Liver (tissue), 9 donors: ENCODE measurements around the gene EDRF1. TPM values are rescaled to one million over a fixed set of nuclear protein-coding genes. Genes with fewer than 3 reads are reported as not detected.

Experiments
- DNase-seq: peaks from one replicate; pipeline ENCODE4 v3.0.0-alpha.2; 2017; ENCODE audit warnings: low spot score
- H3K27ac ChIP-seq, 2 donors: one replicate each; pipeline ENCODE4 v1.7.0; 2013; ENCODE audit warnings: inconsistent platforms in 2 of 2, low read length in 2 of 2, control low read depth in 1 of 2, low read depth in 1 of 2, mild to moderate bottlenecking in 1 of 2
- H3K27me3 ChIP-seq, 4 donors: one replicate each; pipeline versions ENCODE4 v1.6.1 to v1.7.0; 2013; ENCODE audit warnings: low read length in 3 of 4, inconsistent platforms in 1 of 4, mild to moderate bottlenecking in 1 of 4, moderate library complexity in 1 of 4; ENCODE audit not compliant: control insufficient read depth in 4 of 4, insufficient read depth in 4 of 4
- H3K36me3 ChIP-seq, 4 donors: one replicate each; pipeline versions ENCODE4 v1.6.1 to v1.7.0; 2013; ENCODE audit warnings: low read length in 3 of 4, mild to moderate bottlenecking in 3 of 4, low read depth in 1 of 4, moderate library complexity in 1 of 4; ENCODE audit not compliant: control insufficient read depth in 4 of 4, insufficient read depth in 3 of 4
- H3K4me1 ChIP-seq, 4 donors: one replicate each; pipeline versions ENCODE4 v1.6.1 to v1.7.0; 2013; ENCODE audit warnings: low read length in 3 of 4, mild to moderate bottlenecking in 3 of 4, moderate library complexity in 1 of 4; ENCODE audit not compliant: control insufficient read depth in 4 of 4, insufficient read depth in 4 of 4
- H3K4me3 ChIP-seq, 3 donors: one replicate each; pipeline versions ENCODE4 v1.6.1 to v1.7.0; 2013; ENCODE audit warnings: low read length in 3 of 3, control low read depth in 1 of 3, low read depth in 1 of 3, mild to moderate bottlenecking in 1 of 3
- H3K9ac ChIP-seq, 2 donors: one replicate each; pipeline ENCODE4 v1.7.0; 2013; ENCODE audit warnings: low read length in 2 of 2, mild to moderate bottlenecking in 2 of 2, moderate library complexity in 2 of 2, control low read depth in 1 of 2, low read depth in 1 of 2
- H3K9me3 ChIP-seq, 4 donors: one replicate each; pipeline versions ENCODE4 v1.6.1 to v1.7.0; 2013; ENCODE audit warnings: low read length in 3 of 4; ENCODE audit not compliant: control insufficient read depth in 4 of 4
- EGR1 ChIP-seq, 2 donors: IDR thresholded peaks; 2 replicates each; pipeline ENCODE4 v1.6.1; 2016 to 2018; ENCODE audit warnings: antibody characterized with exemption in 2 of 2, low read depth in 2 of 2
- FOXA1 ChIP-seq: IDR thresholded peaks from 2 replicates; pipeline ENCODE4 v1.6.1; 2016; ENCODE audit warnings: antibody characterized with exemption
- FOXA2 ChIP-seq: IDR thresholded peaks from 2 replicates; pipeline ENCODE4 v1.6.1; 2016; ENCODE audit warnings: antibody characterized with exemption
- GABPA ChIP-seq, 2 donors: IDR thresholded peaks in 1 of 2; conservative IDR thresholded peaks in 1 of 2; 2 replicates each; pipeline ENCODE4 v1.6.1; 2016; ENCODE audit warnings: antibody characterized with exemption in 2 of 2, mild to moderate bottlenecking in 1 of 2, moderate library complexity in 1 of 2
- HNF4A ChIP-seq, 2 donors: conservative IDR thresholded peaks; 2 replicates each; pipeline ENCODE4 v1.6.1; 2016; ENCODE audit warnings: antibody characterized with exemption in 2 of 2, mild to moderate bottlenecking in 2 of 2
- HNF4G ChIP-seq: IDR thresholded peaks from 2 replicates; pipeline ENCODE4 v1.6.1; 2016; ENCODE audit warnings: antibody characterized with exemption
- NR2F2 ChIP-seq: IDR thresholded peaks from 2 replicates; pipeline ENCODE4 v1.6.1; 2016; ENCODE audit warnings: antibody characterized with exemption
- RXRA ChIP-seq, 2 donors: IDR thresholded peaks; 2 replicates each; pipeline ENCODE4 v1.6.1; 2017 to 2018; ENCODE audit warnings: antibody characterized with exemption in 2 of 2, mild to moderate bottlenecking in 1 of 2
- SP1 ChIP-seq: IDR thresholded peaks from 2 replicates; pipeline ENCODE4 v1.6.1; 2018; ENCODE audit warnings: antibody characterized with exemption, mild to moderate bottlenecking
- TAF1 ChIP-seq: conservative IDR thresholded peaks from 2 replicates; pipeline ENCODE4 v1.6.1; 2016; ENCODE audit warnings: antibody characterized with exemption, mild to moderate bottlenecking
- WGBS: extraction: QIAGEN DNeasy Blood & Tissue Kit; methylation state at CpG from one replicate; pipeline ENCODE4 v1.1.7; 2013; 5-methylcytosine and 5-hydroxymethylcytosine counted together
- polyA plus RNA-seq, 2 donors: library from polyadenylated mRNA; stranded (reverse) in 1 of 2; unstranded in 1 of 2; fragments of 200-250 nt in 1 of 2; fragments of >200 nt in 1 of 2; fragmentation: Nextera tagmentation in 1 of 2; extraction: Ambion mirVana in 1 of 2; gene quantifications; one replicate each; pipeline versions ENCODE4 v1.2.1 to v1.2.3, GENCODE V29; 2013 to 2015
- total RNA-seq, 2 donors: library from RNA; depleted of rRNA; stranded (reverse); fragments of >200 nt; gene quantifications; one replicate each; pipeline ENCODE4 v1.2.3, GENCODE V29; 2014
- TF ChIP-seq, protein P1 (sequence below): fragments of 150-350 bp; IDR thresholded peaks from 2 replicates; pipeline ENCODE4 v1.5.1; 2017; ENCODE audit warnings: improper control_type of control experiment, low read depth, low read length; ENCODE audit not compliant: missing input control
- TF ChIP-seq, protein P2 (sequence below): IDR thresholded peaks from 2 replicates; pipeline ENCODE4 v1.6.1; 2016; ENCODE audit warnings: antibody characterized with exemption, mild to moderate bottlenecking
- TF ChIP-seq, protein P3 (sequence below): IDR thresholded peaks from 2 replicates; pipeline ENCODE4 v1.6.1; 2016; ENCODE audit warnings: antibody characterized with exemption
- donor health status: healthy.
- donor health status: healthy.
- donor health status: healthy.
- donor health status: healthy.
- donor health status: healthy.

The EDRF1 gene
- total and polyA plus RNA-seq, 4 donors = 3.9 to 17.0 (median 9.2) TPM

GRCh38 chr10:125799451-125800182 lies 80.1 kb downstream of the EDRF1 start:
- H3K4me1 ChIP-seq = no peaks in the 10 kb centered on the region
- H3K9me3 ChIP-seq = no peaks in the 10 kb centered on the region
- no peak overlapping the region for H3K27ac ChIP-seq
- WGBS = 94% methylated on average over 8 of the region's 8 CpGs
- H3K9ac ChIP-seq = no peak overlapping the region
- H3K4me3 ChIP-seq = no peak overlapping the region
- DNase-seq = peak; percentile 60
- H3K27me3 ChIP-seq = no peaks in the 10 kb centered on the region
- H3K36me3 ChIP-seq = peaks cover 8 to 62% (median 31%) of the 10 kb centered on the region in 4 donors
- no peak for TF ChIP-seq FOXA1
- TF ChIP-seq RXRA (IDR thresholded peaks at IDR 0.05) = no peak
- TF ChIP-seq NR2F2 = no peak
- no peak for TF ChIP-seq SP1
- no peak for TF ChIP-seq TAF1
- no peak for TF ChIP-seq EGR1 (IDR thresholded peaks at IDR 0.05; ENCODE audit: low read depth in 2 of 2)

DNA sequence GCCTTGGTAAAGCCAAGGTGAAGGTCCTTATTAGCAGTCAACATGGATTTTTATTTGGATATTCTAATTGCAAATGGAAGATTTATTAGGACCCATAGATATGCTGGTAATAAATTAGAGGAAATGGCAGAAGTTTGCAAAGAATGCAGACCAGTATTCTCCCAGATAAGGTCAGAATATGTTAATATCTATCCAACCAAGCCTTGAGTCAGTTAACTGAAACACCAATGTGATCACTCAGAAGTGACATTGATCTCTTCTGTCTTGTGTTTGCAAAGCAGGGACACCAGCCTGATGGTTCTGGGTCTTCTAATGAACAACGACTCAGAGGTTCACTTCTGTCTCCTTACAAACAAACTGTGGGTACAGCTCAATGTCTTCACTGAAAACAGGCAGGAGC lies 82.1 kb downstream of the EDRF1 start:
- H3K4me1 ChIP-seq = no peaks in the 10 kb centered on the region
- H3K27me3 ChIP-seq = no peaks in the 10 kb centered on the region
- no peak overlapping the region for H3K4me3 ChIP-seq
- no peak overlapping the region for H3K27ac ChIP-seq
- H3K36me3 ChIP-seq = peaks cover 5 to 62% (median 35%) of the 10 kb centered on the region in 4 donors
- TF ChIP-seq RXRA (IDR thresholded peaks at IDR 0.05) = no peak
- TF ChIP-seq, protein P1, sequence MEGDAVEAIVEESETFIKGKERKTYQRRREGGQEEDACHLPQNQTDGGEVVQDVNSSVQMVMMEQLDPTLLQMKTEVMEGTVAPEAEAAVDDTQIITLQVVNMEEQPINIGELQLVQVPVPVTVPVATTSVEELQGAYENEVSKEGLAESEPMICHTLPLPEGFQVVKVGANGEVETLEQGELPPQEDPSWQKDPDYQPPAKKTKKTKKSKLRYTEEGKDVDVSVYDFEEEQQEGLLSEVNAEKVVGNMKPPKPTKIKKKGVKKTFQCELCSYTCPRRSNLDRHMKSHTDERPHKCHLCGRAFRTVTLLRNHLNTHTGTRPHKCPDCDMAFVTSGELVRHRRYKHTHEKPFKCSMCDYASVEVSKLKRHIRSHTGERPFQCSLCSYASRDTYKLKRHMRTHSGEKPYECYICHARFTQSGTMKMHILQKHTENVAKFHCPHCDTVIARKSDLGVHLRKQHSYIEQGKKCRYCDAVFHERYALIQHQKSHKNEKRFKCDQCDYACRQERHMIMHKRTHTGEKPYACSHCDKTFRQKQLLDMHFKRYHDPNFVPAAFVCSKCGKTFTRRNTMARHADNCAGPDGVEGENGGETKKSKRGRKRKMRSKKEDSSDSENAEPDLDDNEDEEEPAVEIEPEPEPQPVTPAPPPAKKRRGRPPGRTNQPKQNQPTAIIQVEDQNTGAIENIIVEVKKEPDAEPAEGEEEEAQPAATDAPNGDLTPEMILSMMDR = no peak
- TF ChIP-seq EGR1 (IDR thresholded peaks at IDR 0.05; ENCODE audit: low read depth in 2 of 2) = no peak
- no peak for TF ChIP-seq GABPA (IDR thresholded peaks at IDR 0.05 in 1 of 2, conservative IDR thresholded peaks at IDR 0.05 in 1 of 2)
- TF ChIP-seq NR2F2 = no peak
- TF ChIP-seq, protein P2, sequence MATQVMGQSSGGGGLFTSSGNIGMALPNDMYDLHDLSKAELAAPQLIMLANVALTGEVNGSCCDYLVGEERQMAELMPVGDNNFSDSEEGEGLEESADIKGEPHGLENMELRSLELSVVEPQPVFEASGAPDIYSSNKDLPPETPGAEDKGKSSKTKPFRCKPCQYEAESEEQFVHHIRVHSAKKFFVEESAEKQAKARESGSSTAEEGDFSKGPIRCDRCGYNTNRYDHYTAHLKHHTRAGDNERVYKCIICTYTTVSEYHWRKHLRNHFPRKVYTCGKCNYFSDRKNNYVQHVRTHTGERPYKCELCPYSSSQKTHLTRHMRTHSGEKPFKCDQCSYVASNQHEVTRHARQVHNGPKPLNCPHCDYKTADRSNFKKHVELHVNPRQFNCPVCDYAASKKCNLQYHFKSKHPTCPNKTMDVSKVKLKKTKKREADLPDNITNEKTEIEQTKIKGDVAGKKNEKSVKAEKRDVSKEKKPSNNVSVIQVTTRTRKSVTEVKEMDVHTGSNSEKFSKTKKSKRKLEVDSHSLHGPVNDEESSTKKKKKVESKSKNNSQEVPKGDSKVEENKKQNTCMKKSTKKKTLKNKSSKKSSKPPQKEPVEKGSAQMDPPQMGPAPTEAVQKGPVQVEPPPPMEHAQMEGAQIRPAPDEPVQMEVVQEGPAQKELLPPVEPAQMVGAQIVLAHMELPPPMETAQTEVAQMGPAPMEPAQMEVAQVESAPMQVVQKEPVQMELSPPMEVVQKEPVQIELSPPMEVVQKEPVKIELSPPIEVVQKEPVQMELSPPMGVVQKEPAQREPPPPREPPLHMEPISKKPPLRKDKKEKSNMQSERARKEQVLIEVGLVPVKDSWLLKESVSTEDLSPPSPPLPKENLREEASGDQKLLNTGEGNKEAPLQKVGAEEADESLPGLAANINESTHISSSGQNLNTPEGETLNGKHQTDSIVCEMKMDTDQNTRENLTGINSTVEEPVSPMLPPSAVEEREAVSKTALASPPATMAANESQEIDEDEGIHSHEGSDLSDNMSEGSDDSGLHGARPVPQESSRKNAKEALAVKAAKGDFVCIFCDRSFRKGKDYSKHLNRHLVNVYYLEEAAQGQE = no peak
- TF ChIP-seq HNF4A (conservative IDR thresholded peaks at IDR 0.05) = no peak
- TF ChIP-seq, protein P3, sequence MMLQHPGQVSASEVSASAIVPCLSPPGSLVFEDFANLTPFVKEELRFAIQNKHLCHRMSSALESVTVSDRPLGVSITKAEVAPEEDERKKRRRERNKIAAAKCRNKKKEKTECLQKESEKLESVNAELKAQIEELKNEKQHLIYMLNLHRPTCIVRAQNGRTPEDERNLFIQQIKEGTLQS = no peak
- TF ChIP-seq HNF4G = no peak
- no peak for TF ChIP-seq FOXA2
- DNase-seq = no peak
- H3K9me3 ChIP-seq = no peaks in the 10 kb centered on the region
- no peak overlapping the region for H3K9ac ChIP-seq
- 85% methylated on average over 1 of the region's 1 CpG for WGBS
